ENCODE measurements around the gene ZNF609.
"Not testable (repeated sequence)": the region's sequence is repeated elsewhere in the genome, so short reads cannot be mapped to it uniquely, and the experiment has no call there.

ZNF609 gene

DNA sequence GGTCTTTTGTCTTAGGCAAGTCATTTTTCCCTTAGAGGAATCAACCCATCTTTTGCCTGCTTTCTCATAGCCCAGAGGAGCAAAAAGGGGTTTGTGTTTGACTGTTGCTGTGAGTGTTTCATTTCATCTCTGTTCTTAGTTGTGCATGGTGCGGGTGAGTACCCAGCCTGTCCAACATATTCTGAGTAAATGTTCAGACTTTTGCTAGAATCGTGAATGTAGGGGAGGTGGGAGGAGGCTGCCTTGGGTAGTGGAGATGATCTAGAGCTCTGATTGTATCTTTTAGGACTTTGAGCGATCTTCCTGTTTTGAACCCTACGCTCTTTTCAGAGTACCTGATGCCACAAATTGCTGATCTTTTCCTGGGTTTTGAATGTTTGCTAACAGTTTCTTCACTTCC is 123.1 kb downstream of the ZNF609 start:
- no peak for DNase-seq (ENCODE audit: low spot score)

DNA sequence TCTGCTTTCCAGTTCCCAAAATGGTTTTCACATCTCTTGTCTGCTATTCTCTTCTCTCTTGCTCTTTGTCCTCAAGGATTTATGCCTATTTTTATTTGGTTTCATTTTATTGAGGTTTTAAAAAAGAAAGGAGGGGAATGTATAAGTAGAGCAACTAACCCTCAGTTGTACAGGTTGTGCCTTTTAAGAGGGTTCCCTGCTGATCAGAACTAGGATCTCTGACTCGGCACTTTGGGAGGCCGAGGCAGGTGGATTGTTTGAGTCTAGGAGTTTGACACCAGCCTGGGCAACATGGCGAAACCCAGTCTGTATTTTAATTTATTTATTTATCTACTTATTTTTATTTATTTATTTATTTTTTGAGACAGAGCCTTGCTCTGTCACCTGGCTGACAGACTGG is 123.6 kb downstream of the ZNF609 start:
- no peak for DNase-seq (ENCODE audit: low spot score)

DNA sequence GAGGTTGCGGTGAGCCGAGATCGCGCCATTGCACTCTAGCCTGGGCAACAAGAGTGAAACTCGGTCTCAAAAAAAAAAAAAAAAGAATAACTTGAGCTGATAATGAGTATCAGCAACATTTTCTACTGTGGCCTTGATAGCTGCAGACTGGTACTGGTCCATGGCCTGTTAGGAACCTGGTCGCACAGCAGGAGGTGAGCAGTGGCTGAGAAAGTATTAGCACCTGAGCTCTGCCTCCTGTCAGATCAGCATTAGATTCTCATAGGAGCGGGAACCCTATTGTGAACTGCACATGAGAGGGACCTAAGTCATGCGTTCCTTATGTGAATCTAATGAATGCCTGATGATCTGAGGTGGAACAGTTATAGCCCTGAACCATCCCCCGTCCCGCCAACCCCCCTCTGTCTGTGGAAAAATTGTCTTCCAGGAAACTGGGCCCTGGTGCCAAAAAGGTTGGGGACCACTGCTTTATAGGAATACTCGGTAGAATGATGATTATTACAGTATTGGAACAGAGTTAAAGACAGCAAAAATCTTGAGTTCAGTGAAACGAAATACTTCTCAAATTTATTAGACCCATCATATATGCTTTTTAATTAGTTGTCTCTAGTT is 126.0 kb downstream of the ZNF609 start:
- no peak for DNase-seq (ENCODE audit: low spot score)

DNA sequence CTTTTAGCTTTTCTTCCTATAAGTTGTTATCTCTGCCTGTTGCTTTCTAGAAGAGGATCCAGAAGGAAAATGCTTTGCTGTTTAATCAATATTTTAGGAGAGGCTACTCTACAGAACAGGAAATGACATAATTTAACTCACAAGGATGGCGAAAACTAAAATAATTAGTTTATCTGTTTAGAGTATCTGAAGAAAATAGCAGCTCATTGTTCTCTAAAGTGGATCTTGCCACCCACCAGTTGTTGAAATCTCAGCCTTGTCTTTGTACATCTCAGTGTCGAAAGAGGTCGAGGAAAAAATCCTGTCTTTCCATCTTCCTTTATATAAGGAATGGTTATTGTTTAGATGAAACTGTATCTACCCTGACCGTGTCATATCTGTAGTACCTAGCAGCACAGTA is 126.6 kb downstream of the ZNF609 start:
- DNase-seq (ENCODE audit: low spot score): no peak

DNA sequence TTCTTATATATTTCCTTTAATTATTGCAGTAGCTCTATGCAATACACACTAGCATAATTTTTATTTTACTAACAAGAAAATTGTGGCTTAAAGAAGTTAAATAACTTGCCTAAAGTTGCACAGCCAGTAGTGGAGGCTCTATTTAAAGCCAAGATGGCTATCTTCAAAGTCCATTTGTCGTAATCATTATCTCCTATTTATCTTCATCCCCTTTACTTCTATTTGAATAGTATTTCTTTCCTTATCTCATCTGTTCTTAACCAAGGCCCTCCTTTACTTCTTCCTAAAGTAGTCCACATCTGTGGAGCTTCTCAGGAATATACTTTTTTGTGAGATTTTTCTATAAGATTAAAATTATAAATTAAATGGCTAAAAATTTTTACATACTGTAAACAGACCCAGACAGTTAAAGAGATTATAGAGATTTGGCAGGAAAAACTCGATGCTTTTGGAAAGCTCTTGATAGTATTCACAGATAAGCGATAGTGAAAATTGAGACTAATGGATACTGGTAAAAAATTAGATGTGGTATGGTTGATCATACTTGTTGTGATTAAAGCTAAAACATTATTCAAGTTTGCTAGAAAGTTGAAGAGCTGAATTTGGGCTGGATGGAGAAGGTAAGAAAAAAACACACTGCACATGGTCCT is 129.2 kb downstream of the ZNF609 start:
- no peak for DNase-seq (ENCODE audit: low spot score)

DNA sequence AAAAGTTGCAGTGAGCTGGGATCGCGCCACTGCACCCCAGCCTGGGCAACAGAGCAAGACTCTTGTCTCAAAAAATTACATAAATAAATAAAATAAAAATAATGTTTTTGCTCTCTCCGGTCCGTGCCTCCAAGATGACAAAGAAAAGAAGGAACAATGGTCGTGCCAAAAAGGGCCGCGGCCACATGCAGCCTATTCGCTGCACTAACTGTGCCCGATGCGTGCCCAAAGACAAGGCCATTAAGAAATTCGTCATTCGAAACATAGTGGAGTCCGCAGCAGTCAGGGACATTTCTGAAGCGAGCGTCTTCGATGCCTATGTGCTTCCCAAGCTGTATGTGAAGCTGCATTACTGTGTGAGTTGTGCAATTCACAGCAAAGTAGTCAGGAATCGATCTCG is 132.5 kb downstream of the ZNF609 start:
- not testable (repeated sequence) for DNase-seq (ENCODE audit: low spot score)

DNA sequence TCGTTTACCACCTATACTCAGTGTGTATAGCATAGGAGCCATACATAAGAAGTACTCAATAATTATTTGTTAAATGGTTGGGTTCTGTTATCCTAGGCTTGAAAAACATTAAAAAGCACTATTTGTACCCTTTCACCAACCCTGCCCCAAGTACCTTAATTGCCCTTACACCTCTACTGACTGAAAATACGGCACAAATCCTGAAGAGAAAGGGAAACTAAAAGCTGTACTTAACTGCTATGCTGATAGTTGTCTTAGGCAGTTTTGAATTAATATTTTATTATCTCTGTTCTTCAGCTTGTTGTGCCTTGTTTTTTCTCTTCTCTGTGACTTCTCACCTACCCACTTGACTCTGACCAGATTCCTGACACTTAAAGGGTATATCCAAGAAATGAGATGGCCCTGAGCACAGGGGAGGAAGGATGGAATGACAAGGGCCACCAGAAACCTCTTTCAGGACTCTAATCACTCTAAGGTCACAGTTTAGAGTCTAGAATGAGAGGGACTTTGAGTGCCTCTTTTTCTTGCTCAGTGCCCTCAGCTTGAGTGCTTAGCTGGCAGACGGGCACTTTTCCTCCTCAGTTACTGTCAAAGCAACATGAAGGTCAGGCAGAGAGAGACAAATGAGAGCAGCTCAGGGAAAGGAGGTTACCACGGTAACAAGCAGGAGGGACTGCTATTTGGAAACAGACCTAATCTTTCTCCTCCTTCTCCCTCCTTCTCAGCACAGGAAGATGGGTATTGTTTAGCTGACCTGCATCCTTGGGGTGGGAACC is 136.5 kb downstream of the ZNF609 start:
- no peak for DNase-seq (ENCODE audit: low spot score)

DNA sequence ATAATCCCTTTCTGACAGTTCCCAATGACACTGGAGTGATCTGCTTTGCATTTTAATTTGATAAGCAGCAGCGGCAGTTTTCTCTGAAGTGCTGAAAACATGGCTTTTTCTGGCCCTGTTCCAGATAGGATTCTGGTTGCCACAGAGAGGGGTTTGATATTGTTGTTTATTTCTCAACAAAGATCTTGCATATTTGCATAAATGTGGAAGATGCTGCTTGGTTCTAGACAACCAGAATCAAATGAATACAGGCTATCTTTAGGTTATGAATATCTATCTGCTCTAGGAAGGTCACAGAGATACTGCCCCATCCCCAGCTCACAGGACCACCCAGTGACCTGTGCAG is 137.1 kb downstream of the ZNF609 start:
- DNase-seq (ENCODE audit: low spot score): no peak

DNA sequence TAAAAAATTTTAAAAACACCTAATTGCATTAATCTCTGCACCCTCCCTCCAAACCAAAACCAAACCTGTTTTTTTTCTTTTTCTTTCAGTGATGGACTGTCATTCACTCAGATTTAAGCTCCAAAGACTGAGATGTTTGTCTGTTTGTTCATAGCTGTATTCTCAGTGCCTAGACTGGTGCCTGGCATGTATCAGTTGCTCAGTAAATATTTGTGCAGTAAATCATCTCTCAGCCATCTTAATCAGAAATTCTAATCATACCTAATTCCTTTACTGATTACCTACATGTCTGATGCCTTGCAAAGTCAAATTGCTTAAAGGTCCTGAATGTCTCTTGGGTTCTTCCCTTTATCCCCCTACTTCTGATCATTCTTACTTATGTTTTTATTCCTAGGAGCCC is 138.8 kb downstream of the ZNF609 start:
- DNase-seq (ENCODE audit: low spot score): no peak

DNA sequence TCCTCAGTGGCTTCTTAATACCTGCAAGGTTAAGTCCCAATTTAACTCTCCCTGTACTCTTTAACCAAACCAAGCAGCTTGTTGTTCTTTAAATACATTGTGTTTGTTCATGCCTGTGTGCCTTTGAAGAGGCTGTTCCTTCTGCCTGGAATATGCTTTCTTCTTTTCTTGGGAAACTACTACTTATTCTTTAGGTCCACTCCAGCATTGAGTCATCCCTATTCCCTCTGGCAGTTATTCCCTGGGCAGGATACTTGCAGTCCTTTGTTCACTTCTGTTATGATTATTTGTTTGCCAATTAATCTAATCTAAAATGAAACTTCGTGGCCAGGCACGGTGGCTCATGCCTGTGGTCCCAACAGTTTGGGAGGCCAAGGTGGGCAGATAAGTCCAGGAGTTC is 139.3 kb downstream of the ZNF609 start:
- DNase-seq (ENCODE audit: low spot score): no peak

DNA sequence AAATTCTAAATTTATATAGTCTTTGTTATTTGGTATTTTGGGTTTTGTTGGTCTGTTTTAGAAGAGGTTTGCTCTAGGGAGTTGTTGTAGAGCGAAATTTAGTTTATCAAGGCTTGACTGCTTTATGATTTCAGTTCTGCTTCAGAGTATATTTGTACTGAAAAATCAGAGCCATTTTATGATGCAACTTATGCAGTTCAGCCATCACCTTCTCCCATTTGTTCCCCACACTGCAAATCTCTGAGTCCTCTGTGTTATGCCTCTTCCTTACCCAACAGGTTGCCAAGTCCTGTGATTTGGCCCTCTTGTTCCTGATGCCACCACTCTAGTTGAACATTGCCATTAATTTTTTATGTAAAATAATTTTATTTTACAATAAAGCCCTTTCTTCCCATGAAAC is 140.4 kb downstream of the ZNF609 start:
- no peak for DNase-seq (ENCODE audit: low spot score)

DNA sequence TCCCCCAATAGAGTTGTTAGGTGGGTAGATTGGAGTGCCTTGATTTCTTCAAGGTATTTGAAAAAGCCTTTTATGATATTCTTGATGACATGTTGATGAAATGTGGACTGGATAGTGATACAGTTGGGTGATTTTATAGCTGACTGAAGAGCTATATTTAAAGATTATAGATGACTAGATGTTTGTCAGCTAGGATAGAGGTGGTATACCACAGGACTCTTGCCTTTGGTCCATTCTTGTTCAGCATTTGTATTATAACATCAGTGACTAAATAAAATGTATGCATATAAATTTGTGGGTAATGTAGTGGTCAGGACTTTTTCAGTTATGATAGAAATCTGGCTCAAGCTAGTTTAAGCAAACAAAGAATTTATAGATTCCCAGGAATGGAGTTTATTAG is 143.9 kb downstream of the ZNF609 start:
- no peak for DNase-seq (ENCODE audit: low spot score)

DNA sequence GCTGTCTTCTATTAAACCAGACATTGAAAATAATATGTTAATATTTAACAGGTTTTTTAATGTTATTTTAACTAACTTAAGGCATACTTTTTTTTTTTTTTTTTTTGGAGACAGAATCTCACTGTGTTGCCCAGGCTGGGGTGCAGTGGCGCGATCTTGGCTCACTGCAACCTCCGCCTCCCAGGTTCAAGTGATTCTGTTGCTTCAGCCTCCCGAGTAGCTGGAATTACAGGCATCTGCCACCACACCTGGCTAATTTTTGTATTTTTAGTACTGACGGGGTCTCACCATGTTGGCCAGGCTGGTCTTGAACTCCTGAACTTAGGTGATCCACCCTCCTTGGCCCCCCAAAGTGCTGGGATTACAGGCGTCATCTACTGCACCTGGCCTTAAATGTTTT is 147.0 kb downstream of the ZNF609 start:
- not testable (repeated sequence) for DNase-seq (ENCODE audit: low spot score)

DNA sequence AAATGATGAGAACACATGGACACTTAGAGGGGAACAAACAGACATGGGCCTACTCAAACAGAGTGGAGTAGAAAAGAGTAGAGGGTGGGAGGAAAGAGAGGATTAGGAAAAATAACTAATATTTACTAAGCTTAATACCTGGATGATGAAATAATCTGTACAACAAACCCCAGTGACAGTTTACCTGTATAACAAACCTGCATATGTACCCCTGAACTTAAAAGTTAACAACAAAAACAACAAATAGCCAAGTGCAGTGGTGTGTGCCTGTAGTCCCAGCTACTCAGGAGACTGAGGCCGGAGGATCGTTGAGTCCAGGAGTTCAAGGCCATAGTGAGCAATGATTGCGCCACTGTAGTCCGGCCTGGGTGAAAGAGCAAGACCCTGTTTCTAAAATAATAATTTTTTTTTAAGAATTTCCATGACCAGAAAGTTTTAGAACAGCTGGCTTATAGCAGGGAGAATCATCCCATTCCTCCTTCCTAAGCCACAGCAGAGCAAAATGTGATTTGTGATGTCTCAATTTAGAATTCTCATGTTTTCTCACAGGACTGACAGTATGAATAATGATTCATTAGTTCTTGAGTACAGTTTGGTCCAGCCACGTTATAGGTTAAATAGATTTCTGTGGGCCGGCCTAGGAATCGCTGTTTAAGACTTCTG is 150.0 kb downstream of the ZNF609 start:
- DNase-seq (ENCODE audit: low spot score): no peak

DNA sequence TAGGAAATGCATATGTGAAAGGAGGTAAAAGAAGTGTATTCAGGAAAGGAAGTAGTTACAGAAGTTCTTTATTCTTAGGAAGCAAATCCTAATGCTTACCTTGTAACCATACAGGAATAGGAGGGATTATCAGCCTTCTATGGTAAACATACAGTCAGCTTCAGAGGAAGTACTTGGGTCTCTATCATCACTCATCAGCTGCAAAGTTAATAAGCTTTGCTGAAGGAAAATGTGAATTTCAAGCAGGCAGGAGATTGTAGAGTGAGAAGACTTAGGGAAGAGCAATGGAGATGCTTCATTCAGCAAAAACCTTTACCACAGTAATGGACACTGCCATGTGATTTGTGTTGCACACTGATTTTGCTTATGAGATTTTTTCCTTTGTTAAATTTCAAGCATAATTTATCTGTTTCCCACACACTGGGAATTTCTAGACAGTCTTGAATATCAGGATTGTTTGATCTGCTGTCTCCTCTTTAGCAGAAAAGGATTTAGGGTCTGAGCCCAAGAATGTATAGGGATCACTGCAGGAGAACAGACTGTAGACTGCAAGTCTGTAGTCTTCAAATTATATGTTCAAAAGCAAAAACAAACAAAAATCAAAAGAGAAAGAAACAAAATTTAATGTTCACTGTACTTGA is 150.8 kb downstream of the ZNF609 start:
- DNase-seq (ENCODE audit: low spot score): no peak

DNA sequence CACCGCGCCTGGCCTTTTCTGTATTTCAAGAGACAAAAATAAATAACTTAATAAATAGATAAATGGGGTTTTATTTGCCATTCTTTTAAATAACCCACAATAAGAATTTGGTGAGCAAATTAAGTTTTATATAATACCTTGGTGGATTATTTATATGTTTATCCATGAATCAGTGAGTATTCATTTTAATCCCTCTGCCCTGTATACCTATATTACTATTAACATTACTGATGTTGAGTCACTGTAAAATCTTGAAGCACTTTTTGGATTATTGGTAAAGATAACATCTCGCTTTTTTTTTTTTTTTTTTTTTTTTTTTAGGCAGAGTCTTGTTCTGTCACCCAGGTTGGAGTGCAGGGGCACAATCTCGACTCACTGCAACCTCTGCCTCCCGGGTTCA is 154.1 kb downstream of the ZNF609 start:
- no peak for DNase-seq (ENCODE audit: low spot score)

DNA sequence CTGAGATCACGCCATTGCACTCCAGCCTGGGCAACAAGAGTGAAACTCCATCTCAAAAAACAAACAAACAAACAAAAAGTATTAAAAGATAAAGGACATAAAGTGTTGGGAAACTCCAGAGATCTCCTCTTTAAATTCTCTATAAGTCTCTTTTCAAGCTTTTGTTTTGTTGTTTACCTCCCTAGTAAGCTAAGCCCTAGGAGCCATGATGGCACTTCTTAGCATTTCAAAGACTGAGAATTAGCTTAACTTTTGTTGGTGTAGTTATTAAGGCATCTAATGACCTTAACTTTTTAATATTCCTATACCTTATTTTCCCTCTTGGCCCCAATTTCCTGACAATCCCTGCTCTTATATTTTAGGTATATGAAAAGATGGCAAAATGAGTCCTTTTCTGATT is 157.3 kb downstream of the ZNF609 start:
- DNase-seq (ENCODE audit: low spot score): no peak

DNA sequence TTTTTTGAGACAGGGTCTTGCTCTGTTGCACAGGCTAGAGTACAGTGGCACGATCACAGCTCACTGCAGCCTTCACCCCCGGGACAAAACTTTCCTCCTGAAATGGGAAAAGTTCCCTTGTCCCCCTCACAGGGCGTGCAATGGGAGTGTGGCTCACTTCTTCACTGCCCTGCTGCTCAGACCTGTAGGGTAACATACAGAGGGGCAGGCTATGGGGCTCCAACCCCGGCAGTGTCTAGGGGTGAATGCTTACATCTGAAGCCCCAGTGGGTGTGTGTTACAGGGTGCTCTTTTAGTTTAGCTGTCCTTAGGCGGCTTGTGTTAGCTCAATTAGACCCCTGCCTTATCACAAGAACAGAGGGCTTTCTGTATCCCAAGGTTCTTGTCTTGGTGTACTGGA is 157.8 kb downstream of the ZNF609 start:
- DNase-seq (ENCODE audit: low spot score): no peak

DNA sequence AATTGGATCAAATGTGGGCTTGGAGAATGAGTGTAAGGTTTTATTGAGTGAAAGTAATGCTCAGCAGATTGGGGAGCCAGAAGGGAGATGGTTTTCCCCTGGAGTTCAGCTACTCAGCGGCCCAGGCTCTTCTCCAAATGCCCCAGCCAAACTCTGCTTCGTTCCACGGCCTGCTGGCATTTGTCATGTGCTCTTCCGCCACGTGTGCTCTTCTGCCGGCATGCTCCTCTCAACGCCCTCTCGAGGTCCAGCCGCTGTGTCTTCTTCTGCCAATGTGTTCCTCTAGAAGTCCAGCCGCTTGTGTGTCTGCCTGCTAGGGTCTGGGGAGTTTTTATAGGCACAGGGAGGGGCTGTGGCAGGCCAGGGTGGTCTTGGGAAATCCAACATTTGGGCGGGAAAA is 158.2 kb downstream of the ZNF609 start:
- DNase-seq (ENCODE audit: low spot score): no peak

DNA sequence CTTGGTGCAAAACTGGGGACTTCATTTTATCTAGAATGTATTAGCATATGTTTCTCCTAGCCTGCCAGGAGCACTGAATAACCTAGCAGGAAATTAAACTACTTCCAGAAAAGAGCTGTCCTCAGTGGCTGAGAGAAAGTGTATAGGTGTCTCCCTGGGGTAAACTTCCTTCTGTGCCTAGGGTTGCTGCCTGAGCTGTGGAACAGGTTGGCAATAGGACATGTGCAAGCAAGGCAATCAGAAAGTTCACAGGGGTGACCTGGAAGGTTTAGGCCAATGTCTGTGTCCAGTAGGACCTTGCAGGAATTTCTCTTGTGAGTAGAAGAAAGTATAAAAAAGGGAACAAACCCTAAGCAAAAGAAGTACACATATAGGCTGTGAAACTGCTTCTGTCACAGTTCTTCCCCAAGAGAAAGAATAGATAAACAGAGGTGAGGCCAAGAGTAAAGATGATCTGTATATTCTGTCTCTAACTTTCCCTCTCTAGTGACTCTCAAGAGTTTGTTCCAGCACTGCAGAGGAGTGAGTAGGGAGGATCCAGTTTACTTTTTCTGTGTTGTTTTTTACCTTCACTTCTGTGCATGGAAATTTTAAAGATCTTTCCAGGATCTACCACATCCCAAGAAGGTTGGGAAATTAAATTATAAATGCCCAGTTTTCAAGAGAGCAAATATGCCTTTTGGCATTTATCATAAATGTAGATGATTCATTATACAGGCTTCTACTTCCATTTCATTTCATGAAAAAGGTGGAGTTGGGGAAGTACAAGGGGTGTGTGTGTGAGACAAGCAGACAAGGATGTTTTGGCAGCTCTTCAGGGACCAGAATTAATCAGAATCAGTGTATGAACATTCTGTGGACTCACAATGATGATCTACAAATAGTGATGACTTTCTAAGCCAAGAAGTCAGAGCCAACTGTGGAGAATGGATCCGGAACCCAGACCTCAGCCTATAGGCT is 159.8 kb downstream of the ZNF609 start:
- no peak for DNase-seq (ENCODE audit: low spot score)

DNA sequence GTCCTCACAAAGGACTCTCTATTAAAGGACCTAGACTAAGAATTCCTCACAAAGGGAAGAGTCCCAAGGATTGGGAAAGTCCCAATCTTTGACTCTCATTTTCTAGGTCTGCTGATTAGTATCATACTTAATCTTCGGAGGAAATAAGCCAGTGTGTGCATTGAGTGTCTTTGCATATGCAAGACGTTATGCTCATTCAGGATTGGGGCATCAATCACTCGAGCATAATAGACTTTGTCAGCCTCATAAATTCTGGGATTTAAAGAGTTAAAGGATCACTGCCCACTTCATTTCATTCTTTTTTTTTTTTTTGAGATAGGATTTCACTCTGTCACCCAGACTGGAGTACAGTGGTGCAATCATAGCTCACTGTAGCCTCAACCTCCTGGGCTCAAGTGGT is 160.7 kb downstream of the ZNF609 start:
- DNase-seq (ENCODE audit: low spot score): no peak

Measured in LoVo (cell line).